OCI-M2 (cell line): ENCODE data around the gene PROSER3.

ENCODE experiments used
- DNase-seq: peaks from one replicate; lab custom pipeline; 2025; ENCODE audit not compliant: unreplicated experiment; lab: John Stamatoyannopoulos, UW

PROSER3 gene

DNA sequence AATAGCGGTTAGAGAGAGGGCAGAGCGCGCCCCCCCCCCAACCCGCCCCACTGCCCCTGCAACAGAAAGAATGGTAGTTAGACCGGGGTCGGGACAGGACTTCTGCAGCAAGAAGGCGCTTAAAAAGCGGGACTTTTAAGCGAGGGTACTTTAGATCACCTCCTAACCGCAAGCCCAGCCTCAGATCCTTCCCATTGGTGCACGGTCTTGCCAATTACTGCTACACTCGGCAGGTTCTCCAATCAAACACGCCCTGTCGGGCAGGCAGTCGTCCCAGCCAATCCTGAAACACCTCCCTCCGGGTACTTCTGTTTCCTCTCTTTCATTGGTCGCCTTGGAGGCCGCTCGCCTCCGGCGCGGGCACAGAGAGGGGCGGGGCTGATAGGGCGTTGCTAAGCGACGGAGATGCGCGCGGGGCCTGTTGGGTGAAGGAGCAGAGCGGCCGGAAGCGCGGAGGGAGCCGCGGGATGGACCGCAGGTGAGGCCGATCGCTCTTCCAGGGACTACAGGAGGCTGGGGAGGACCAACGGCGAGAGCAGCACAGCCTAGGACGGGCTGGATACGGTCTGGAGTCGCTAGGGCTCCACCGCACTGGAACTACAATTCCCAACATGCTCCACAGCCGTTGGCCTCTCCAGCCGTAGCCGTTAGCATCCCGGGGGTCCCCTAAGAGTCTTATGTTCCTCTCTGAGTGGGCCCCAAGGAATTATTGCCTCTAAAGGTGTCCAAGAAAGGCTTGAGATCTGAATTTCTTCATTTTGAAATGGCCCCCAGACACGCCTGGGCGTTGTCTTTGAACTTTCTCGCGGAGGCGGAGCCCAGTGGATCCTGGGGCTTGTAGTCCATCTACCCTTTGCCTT lies at the start of gene PROSER3:
Gene PROSER3 (plus strand): TSS at position 428 of the 860 bp plus-strand sequence. CDS start 40 bp downstream, at position 468.
- DNase-seq, result peak; percentile 100

DNA sequence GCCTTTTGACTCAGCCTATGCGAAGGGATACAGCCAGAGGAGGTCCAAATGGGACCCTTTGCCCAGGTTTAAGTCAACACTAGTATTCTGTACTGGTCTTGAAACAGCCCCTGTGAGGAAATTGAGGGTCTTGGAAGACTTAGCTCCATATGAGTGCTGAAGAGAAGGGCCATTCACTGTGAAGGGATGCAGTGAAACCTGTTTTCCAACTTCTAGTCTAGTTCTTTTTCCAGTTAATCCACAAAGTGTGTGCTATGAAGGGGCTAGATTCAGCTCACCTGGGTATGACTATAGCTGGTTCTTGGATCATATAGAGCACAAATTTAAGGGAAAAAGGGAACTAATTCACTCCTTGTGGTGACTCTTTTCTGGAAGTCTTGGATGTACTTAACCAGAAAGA lies 49.6 kb upstream of the PROSER3 start:
- no peak for DNase-seq

DNA sequence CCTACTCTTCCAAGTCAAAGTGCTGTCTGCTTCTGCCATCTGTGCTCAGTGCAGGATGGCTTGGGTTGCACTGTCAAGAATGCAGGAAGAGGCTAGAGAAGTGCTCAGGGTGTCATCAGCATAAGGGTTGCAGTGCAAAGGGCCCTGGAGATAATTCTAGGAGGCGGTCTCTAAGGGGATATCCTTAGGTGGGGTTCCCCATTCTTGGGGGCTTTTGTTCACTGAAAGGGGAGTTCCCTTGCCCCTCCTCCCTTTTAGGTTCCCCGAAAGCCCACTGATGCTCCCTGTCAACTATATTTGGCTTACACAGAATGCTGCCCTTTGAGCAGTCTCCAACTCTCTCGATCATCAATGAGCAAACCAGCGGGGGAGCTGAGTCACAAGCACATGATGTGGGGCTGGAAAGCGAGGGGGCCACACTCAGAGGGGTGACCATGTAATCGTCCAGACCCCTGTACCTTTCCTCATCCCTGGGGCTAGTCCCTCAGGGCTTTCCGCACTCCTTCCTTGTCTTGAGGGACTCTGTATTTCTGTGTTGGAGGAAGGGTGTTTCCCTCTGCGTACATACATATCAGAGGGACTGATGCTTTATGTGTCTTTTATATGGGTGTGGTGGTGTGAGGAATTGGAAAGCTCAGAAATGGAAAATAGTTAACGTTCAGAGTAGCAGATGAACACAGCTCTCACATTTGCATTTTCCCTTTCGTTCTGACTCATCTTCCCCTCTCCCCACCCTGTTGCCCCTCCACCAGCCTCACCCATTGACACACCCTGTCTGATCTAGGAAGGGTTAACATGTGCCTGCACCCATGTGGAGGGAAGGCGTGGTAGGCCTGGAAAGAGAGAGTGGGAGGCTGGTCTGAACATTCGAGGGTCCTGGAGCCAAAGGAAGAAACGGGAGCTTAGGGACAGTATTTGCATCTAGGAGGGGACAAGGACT lies 46.9 kb upstream of the PROSER3 start:
- DNase-seq, result no peak

DNA sequence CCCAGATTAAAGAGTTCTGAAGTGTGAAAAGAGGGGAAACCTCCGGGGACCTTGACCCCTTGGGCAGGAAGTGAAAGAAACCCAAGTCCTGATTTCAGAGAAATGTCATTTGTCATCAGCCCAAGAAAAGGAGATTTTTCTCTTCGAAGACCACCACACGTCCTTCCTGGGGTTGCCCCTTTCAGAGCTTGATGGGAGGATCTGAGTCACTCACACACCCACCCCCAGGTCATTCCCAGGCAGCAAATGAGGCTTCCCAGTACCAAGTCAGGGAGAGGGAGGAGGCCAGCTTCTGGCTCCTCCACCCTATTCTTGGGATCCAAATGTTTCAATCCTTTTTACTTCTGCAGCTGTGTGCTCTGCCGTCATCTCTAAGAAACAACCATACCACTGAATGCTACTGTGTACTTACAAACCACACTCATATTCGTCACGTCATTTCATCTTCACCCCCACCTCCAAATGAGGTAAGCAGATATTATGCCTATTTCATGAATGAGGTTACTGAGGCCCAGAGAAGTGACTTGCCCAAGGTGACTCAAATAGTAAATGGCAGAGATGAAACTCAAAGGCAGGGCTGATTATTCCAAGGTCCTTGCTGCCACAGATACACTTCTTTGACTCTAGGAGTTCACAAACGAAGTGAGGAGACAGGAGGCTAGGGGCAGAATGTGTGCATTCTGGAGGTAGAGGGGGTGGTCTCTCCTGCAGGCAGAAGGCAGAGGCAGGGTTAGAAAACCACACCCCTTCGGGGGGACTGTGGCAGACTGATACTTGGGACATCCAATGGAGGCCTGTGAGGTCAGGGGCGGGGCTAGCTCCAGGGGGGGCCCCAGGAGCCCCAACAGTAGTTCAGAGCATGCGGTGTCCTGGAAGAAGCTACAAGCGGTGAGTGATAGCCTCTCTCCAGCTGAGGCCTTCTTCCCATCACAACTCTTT lies 45.1 kb upstream of the PROSER3 start:
- DNase-seq, result no peak

DNA sequence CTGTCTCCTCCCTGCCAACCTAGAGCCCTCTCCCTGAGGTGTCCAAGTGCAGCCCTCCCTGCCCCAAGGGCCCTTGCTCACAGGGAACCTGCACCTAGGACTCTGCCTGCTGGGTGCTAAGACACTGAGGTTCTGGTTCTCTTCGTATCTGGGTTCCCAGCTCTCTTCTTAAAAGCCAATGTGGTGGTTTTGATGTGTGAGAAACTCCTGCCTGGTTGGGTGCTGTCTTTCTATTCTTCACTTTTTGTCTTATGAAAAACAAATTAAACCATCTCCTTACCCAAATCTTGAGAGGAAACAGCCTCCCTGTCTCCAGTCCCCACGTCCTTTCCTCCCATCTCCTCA lies 44.5 kb upstream of the PROSER3 start:
- DNase-seq, result no peak

DNA sequence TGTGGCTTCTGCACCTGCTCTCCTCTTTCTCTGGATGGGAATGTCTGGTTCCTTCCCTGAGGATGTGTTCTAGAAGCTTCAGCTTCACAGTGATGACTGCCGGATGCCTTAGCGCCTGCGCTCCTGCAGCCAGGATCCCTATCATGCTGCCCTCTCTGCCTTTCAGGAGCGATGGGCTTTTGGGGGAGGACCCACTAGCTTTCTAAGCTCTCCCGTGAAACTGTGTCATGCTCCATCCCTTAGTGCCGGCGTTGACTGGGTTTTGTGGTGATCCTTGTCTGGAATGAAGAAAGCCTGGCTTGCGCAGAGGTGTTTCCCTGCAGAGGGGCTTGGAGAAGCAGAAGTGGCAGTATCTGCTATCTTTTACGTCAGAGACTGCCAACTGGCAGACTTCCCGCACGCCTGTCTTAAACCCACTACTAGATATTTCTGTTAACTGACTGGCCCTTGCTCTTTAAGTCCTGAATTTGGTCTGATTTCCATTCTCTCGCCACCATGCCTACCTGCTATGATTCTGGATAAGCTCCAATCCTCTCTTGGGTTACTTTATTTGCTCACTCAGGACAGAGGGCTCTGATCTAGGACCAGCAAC lies 44.0 kb upstream of the PROSER3 start:
- DNase-seq, result no peak

DNA sequence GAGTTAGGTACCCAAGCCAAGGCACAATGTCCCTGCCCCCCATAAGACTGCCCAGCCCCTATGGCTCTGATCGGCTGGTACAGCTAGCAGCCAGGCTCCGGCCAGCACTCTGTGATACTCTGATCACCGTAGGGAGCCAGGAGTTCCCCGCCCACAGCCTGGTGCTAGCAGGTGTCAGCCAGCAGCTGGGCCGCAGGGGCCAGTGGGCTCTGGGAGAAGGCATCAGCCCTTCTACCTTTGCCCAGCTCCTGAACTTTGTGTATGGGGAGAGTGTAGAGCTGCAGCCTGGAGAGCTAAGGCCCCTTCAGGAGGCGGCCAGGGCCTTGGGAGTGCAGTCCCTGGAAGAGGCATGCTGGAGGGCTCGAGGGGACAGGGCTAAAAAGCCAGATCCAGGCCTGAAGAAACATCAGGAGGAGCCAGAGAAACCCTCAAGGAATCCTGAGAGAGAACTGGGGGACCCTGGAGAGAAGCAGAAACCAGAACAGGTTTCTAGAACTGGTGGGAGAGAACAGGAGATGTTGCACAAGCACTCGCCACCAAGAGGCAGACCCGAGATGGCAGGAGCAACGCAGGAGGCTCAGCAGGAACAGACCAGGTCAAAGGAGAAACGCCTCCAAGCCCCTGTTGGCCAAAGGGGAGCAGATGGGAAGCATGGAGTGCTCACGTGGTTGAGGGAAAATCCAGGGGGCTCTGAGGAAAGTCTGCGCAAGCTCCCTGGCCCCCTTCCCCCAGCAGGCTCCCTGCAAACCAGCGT lies 43.2 kb upstream of the PROSER3 start:
- no peak for DNase-seq

DNA sequence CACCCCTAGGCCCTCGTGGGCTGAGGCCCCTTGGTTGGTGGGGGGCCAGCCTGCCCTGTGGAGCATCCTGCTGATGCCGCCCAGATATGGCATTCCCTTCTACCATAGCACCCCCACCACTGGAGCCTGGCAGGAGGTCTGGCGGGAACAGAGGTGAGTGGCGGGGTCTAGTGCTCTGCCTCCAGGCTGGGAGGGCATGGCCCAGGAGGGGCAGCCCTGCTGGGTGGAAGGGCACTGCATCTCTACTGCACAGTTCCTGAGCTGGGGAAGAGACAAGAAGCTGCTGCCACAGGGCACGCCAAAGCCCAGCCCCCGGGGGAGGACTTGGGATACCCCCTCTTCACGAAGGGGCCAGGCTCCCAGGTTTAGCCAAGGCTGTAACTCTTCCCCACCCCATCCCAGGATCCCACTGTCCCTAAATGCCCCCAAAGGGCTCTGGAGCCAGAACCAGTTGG lies 42.6 kb upstream of the PROSER3 start:
- DNase-seq, result no peak

DNA sequence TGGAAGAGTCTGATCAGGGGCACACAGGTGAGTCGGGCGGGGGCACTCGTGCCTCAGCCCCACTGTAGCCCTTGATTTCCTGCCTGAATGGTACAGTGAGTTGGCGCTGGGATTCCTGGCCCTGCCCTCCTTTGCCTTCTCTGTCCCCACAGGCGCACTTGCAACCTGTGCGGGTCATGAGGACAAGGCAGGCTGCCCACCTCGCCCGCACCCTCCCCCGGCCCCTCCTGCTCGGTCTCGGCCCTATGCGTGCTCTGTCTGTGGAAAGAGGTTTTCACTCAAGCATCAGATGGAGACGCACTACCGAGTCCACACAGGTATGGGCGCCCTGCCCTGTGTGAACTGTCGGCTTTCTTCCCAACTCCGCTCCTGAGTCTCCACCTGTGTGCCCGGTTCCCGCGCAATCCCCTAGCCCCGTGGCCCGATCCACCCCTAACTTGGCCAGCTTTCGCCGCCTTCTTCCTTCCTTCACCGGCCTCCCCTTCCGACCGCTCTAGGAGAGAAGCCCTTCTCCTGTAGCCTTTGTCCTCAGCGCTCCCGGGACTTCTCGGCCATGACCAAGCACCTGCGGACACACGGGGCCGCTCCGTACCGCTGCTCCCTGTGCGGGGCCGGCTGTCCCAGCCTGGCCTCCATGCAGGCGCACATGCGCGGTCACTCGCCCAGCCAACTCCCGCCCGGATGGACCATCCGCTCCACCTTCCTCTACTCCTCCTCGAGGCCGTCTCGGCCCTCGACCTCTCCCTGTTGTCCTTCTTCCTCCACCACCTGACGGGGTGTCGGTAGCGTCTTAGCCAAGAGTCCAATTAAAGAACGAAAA lies 41.8 kb upstream of the PROSER3 start:
- DNase-seq, result no peak

DNA sequence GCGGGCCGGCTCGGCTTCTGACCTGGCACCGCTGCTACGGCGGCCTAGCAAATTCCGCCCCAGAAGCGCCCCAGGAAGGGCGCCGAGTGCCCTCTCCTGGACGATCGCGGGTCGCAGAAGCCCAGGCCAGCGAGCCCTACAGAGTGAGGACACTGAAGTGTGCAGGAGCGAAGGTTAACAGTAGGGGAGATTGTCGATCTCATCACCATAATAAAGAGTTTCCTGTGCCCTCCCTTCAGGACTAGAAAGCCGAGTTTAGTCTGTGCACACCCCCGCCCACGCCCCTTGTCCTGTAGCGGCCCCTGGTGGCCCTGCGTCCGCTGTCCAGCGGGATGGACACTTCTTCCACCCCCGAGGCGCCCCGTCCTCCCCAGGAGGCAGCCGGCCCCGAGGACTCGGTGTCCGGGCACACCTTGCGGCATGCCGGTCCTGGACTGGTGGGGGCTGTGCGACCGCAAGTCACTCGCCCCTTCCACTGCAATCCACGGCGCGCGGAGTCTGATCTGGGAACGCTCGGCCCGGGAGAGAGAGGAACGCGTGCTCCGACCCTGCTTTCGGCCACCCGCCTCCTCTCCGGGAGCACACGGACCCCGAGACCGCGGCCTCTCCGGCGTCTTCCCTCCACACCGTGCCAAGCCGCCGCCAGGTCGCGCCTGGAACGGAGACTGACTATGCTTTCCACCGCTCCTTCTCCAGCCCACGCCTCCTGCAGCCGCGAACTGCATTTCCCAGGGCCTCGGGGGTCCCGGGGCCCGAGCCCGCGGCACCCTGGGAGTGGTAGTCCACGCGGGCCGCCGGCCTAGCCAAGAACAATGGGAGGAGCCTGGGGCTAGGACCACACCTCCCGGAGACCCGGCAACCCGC lies 40.9 kb upstream of the PROSER3 start:
- peak; percentile 99 for DNase-seq

DNA sequence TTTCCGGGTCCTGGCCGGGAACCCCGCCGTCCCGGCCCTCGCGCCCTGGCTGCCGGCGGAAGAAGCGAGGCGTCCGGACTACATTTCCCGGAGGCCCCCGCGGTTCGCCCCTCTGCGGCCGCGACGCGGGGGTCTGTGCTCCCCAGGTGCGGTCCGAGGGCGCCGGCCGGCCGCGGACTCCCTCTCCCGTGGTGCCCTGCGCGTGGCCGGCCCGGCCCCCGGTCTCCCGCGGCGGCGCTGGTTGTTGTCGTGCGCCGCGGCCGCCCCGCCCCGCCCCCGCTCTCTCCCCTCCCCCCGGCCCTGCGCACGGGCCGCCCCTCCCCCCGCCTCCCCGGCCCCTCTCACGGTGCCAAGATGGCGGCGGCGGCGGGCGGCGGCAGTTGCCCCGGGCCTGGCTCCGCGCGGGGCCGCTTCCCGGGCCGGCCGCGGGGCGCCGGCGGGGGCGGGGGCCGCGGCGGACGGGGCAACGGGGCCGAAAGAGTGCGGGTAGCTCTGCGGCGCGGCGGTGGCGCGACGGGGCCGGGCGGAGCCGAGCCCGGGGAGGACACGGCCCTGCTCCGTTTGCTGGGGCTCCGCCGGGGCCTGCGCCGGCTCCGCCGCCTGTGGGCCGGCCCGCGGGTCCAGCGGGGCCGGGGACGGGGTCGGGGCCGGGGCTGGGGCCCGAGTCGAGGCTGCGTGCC lies 40.2 kb upstream of the PROSER3 start, which contains the start of gene KMT2B:
Gene KMT2B (plus strand): TSS at position 339 of the 680 bp plus-strand sequence. CDS start 16 bp downstream, at position 355.
- DNase-seq, result no peak

DNA sequence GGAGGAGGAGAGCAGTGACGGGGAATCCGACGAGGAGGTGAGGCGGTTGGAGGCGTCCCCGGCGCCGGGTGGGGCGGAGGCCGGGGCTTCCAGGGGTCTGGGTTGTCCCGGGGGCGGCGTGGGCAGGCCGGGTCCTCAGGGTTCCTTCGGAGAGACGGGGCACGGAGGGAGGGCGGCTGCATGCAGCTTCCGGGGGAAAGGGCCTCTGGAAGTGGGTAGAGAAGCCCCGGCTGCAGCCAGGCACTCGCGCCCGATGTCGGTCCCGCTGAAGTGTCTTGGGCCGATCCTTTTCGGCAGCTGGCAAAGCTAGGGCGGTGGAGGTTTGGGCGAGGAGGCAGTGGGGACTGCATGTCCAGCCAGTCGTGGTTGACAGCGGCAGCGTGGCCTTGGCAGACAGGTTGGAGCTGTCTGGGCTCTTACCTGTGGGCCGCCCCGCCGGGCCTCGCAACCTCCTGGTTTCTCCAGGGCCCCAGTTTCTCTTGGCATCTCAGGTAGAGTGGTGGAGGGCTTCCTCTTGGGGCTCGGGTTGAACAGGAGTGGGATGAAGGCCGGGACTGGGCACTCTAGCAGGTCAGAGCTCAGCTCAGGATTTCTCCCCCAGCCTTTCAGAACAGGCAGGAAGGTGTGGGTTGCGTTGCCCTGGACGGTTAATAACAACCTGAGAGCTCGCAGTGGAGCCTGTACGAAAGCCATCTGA lies 39.5 kb upstream of the PROSER3 start:
- DNase-seq, result no peak

DNA sequence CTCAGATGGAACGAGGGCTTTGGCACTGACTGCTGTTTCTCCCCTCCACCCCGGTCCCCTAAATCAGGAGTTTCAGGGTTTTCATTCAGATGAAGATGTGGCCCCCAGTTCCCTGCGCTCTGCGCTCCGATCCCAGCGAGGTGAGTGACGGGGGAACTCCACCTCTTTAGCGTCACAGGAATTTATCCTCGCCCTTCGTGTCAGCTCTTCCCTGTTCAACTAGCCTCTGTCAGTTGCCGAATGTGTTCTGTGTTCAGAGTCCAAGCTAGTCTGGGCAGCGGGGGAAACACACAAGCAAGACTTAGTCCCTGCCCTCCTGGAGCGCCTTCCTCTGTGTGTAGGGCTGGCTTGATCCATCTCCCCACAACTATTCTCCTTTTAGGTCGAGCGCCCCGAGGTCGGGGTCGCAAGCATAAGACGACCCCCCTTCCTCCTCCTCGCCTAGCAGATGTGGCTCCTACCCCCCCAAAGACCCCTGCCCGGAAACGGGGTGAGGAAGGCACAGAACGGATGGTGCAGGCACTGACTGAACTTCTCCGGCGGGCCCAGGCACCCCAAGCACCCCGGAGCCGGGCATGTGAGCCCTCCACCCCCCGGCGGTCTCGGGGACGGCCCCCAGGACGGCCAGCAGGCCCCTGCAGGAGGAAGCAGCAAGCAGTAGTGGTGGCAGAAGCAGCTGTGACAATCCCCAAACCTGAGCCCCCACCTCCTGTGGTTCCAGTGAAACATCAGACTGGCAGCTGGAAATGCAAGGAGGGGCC lies 38.4 kb upstream of the PROSER3 start:
- no peak for DNase-seq

DNA sequence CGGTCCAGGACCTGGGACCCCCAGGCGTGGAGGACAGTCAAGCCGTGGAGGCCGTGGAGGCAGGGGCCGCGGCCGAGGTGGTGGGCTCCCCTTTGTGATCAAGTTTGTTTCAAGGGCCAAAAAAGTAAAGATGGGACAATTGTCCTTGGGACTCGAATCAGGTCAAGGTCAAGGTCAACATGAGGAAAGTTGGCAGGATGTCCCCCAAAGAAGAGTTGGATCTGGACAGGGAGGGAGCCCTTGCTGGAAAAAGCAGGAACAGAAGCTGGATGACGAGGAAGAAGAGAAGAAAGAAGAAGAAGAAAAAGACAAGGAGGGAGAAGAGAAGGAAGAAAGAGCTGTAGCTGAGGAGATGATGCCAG lies 37.8 kb upstream of the PROSER3 start:
- DNase-seq, result no peak

DNA sequence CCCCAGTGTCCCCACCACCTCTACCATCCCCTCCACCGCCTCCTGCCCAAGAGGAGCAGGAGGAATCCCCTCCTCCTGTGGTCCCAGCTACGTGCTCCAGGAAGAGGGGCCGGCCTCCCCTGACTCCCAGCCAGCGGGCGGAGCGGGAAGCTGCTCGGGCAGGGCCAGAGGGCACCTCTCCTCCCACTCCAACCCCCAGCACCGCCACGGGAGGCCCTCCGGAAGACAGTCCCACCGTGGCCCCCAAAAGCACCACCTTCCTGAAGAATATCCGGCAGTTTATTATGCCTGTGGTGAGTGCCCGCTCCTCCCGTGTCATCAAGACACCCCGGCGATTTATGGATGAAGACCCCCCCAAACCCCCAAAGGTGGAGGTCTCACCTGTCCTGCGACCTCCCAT lies 37.3 kb upstream of the PROSER3 start:
- DNase-seq, result no peak

DNA sequence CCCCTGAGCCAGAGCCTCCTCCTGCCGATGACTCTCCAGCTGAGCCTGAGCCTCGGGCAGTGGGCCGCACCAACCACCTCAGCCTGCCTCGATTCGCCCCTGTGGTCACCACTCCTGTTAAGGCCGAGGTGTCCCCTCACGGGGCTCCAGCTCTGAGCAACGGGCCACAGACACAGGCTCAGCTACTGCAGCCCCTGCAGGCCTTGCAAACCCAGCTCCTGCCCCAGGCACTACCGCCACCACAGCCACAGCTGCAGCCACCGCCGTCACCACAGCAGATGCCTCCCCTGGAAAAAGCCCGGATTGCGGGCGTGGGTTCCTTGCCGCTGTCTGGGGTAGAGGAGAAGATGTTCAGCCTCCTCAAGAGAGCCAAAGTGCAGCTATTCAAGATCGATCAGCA lies 36.6 kb upstream of the PROSER3 start:
- DNase-seq, result no peak
